NCI-H2227 (cell line): ENCODE data around the gene DOCK4.

Source experiments
- DNase-seq: peaks from one replicate; lab custom pipeline; 2025; ENCODE audit not compliant: unreplicated experiment; lab: John Stamatoyannopoulos, UW

Gene DOCK4

GRCh38 chr7:111980725-111981124 lies 225.5 kb downstream of the DOCK4 start:
- no peak for DNase-seq

- no peak for DNase-seq
Measured at GRCh38 chr7:111975346-111975745, 230.9 kb downstream of the DOCK4 start.

- no peak for DNase-seq
Measured at GRCh38 chr7:111960984-111961383, 245.2 kb downstream of the DOCK4 start.

GRCh38 chr7:111958896-111959295 lies 247.3 kb downstream of the DOCK4 start:
- DNase-seq, result peak; percentile 47

GRCh38 chr7:111958431-111958830 lies 247.8 kb downstream of the DOCK4 start:
- DNase-seq, result no peak

GRCh38 chr7:111955616-111956015 lies 250.6 kb downstream of the DOCK4 start:
- no peak for DNase-seq

- no peak for DNase-seq
Measured at GRCh38 chr7:111954474-111955381, 251.5 kb downstream of the DOCK4 start.

- no peak for DNase-seq
Measured at GRCh38 chr7:111954056-111954455, 252.1 kb downstream of the DOCK4 start.

GRCh38 chr7:111953611-111954010 lies 252.6 kb downstream of the DOCK4 start:
- DNase-seq, result no peak

- DNase-seq, result no peak
Measured at GRCh38 chr7:111952783-111953182, 253.4 kb downstream of the DOCK4 start.

GRCh38 chr7:111951052-111951451 lies 255.1 kb downstream of the DOCK4 start:
- DNase-seq, result no peak

- DNase-seq, result no peak
Measured at GRCh38 chr7:111942450-111943081, 263.6 kb downstream of the DOCK4 start.

- DNase-seq, result no peak
Measured at GRCh38 chr7:111937163-111937562, 269.0 kb downstream of the DOCK4 start.

- DNase-seq, result no peak
Measured at GRCh38 chr7:111933609-111934008, 272.6 kb downstream of the DOCK4 start.

GRCh38 chr7:111931958-111932357 lies 274.2 kb downstream of the DOCK4 start:
- no peak for DNase-seq

GRCh38 chr7:111931016-111931517 lies 275.1 kb downstream of the DOCK4 start:
- no peak for DNase-seq

GRCh38 chr7:111929264-111929663 lies 276.9 kb downstream of the DOCK4 start:
- no peak for DNase-seq

GRCh38 chr7:111927353-111928019 lies 278.7 kb downstream of the DOCK4 start:
- no peak for DNase-seq

GRCh38 chr7:111920329-111920728 lies 285.9 kb downstream of the DOCK4 start:
- no peak for DNase-seq

GRCh38 chr7:111919631-111920179 lies 286.5 kb downstream of the DOCK4 start:
- no peak for DNase-seq

- DNase-seq, result no peak
Measured at GRCh38 chr7:111919164-111919563, 287.0 kb downstream of the DOCK4 start.
